ENCODE measurements around the gene GRAMD2B. TPM values are rescaled to one million over a fixed set of nuclear protein-coding genes. Genes with fewer than 3 reads are reported as not detected.

Gene GRAMD2B
- total and polyA plus RNA-seq, 2 experiments from 2014 or later: 18.9 to 32.5 TPM

DNA sequence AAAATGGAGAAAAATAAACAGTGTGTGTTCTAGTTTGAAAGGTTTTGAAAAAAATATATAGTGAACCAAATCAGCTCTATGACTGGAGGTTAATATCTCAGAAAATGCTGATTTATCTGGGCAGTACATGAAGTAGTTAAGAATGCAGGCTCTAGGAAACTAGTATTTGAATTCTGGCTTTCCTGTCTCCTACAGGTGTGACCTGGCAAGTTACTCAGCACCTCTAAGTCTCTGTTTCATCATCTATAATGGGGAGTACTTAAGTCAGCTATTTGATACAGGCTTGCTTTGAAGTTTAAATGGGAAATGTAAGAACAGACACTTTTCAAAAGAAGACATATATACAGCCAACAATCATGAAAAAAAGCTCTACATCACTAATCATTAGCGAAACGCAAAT is 5.2 kb downstream of the GRAMD2B start:
- WGBS (ENCODE audit: low lambda C conversion rate, missing lambda C conversion rate): 74% methylated on average over 2 of the region's 2 CpGs
- H3K27ac ChIP-seq: no peak overlapping the region
- H3K4me2 ChIP-seq: no peak overlapping the region
- H3K4me1 ChIP-seq (ENCODE audit: insufficient read depth): no peaks in the 10 kb centered on the region
- no peaks in the 10 kb centered on the region for H3K27me3 ChIP-seq
- H4K20me1 ChIP-seq (ENCODE audit: insufficient read depth, poor library complexity, severe bottlenecking): no peaks in the 10 kb centered on the region
- no peak overlapping the region for H2AFZ ChIP-seq
- TF ChIP-seq EZH2phosphoT487 (IDR thresholded peaks at IDR 0.05; ENCODE audit: low read depth, severe bottlenecking, unreplicated experiment) (no peak), EZH2 (IDR thresholded peaks at IDR 0.05; ENCODE audit: borderline replicate concordance) (no peak), CTCF (IDR thresholded peaks at IDR 0.05; ENCODE audit: poor library complexity) (no peak)
- no peaks in the 10 kb centered on the region for H3K9me2 ChIP-seq (replicated peaks; ENCODE audit: insufficient read depth)
- H3K79me2 ChIP-seq: peaks cover 31% of the 10 kb centered on the region
- no peaks in the 10 kb centered on the region for H3K36me3 ChIP-seq (replicated peaks; ENCODE audit: insufficient read depth, low read depth)
- no peaks in the 10 kb centered on the region for H3K9me3 ChIP-seq (ENCODE audit: low read depth)
- DNase-seq (ENCODE audit: low spot score): no peak
- H3K4me3 ChIP-seq: no peak overlapping the region

DNA sequence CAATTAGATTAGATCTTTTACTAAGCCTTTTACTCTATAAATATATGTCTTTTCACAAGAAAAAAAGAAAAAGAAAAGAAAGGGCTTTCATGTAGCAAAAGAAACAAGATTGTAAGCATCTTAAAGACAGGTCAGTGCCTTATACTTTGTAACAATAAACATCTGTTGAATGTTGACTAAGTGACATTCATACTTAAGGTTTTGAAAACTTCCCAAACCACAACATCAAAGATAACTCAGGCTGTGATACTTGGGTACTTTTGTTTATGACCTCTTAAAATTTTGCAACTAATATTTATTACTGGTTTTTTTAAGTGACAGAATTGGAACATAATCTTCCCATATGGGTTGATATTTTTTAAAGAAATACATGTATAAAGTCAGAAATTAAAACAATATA is 7.4 kb downstream of the GRAMD2B start:
- no peaks in the 10 kb centered on the region for H3K27me3 ChIP-seq
- no peaks in the 10 kb centered on the region for H3K9me3 ChIP-seq (ENCODE audit: low read depth)
- TF ChIP-seq EZH2phosphoT487 (IDR thresholded peaks at IDR 0.05; ENCODE audit: low read depth, severe bottlenecking, unreplicated experiment) (no peak), CTCF (IDR thresholded peaks at IDR 0.05; ENCODE audit: poor library complexity) (no peak), EZH2 (IDR thresholded peaks at IDR 0.05; ENCODE audit: borderline replicate concordance) (no peak)
- no peak overlapping the region for H2AFZ ChIP-seq
- no peak for DNase-seq (ENCODE audit: low spot score)
- no peaks in the 10 kb centered on the region for H4K20me1 ChIP-seq (ENCODE audit: insufficient read depth, poor library complexity, severe bottlenecking)
- H3K4me1 ChIP-seq (ENCODE audit: insufficient read depth): no peaks in the 10 kb centered on the region
- H3K27ac ChIP-seq: no peak overlapping the region
- no peak overlapping the region for H3K4me2 ChIP-seq
- H3K79me2 ChIP-seq: peaks cover 16% of the 10 kb centered on the region
- no peaks in the 10 kb centered on the region for H3K9me2 ChIP-seq (replicated peaks; ENCODE audit: insufficient read depth)
- H3K36me3 ChIP-seq (replicated peaks; ENCODE audit: insufficient read depth, low read depth): no peaks in the 10 kb centered on the region
- H3K4me3 ChIP-seq: no peak overlapping the region

- no peak for DNase-seq (ENCODE audit: low spot score)
- Histone ChIP-seq H3K9me2 (replicated peaks; ENCODE audit: insufficient read depth) (no peaks in the 10 kb centered on the region), H4K20me1 (ENCODE audit: insufficient read depth, poor library complexity, severe bottlenecking) (no peaks in the 10 kb centered on the region), H3K27ac (no peak overlapping the region), H3K79me2 (peaks cover 5% of the 10 kb centered on the region), H3K4me1 (ENCODE audit: insufficient read depth) (no peaks in the 10 kb centered on the region), H3K4me2 (no peak overlapping the region), H3K4me3 (no peak overlapping the region), H2AFZ (no peak overlapping the region), H3K27me3 (no peaks in the 10 kb centered on the region), H3K9me3 (ENCODE audit: low read depth) (no peaks in the 10 kb centered on the region), H3K36me3 (replicated peaks; ENCODE audit: insufficient read depth, low read depth) (no peaks in the 10 kb centered on the region)
- TF ChIP-seq EZH2 (IDR thresholded peaks at IDR 0.05; ENCODE audit: borderline replicate concordance): no peak
- TF ChIP-seq EZH2phosphoT487 (IDR thresholded peaks at IDR 0.05; ENCODE audit: low read depth, severe bottlenecking, unreplicated experiment): no peak
- no peak for TF ChIP-seq CTCF (IDR thresholded peaks at IDR 0.05; ENCODE audit: poor library complexity)
Observed at GRCh38 chr5:126433701-126434100, 10.5 kb downstream of the GRAMD2B start.

DNA sequence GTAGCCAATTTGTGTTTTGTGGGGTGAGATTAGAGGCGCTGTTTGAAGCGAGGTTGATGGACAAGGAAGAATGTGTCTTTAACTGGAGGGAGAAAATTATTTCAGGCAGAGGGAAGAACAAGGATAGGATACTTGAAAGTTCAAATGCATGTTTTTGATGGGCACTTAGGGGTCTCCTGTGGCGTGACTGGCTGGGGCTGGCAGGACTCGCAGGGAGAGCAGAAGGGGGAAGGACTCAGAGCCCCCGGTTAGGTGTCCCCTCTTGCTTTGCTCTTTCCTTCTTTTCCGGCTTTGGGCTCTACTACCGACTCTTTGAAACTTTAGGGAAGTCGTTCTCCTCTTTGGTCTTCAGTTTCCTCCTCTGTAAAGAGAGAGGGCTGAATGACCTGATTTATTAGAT is 12.1 kb downstream of the GRAMD2B start:
- TF ChIP-seq EZH2 (IDR thresholded peaks at IDR 0.05; ENCODE audit: borderline replicate concordance): no peak
- no peak for TF ChIP-seq EZH2phosphoT487 (IDR thresholded peaks at IDR 0.05; ENCODE audit: low read depth, severe bottlenecking, unreplicated experiment)
- no peak for TF ChIP-seq CTCF (IDR thresholded peaks at IDR 0.05; ENCODE audit: poor library complexity)
- Histone ChIP-seq H3K27me3 (no peaks in the 10 kb centered on the region), H3K4me1 (ENCODE audit: insufficient read depth) (no peaks in the 10 kb centered on the region), H3K79me2 (peaks cover 5% of the 10 kb centered on the region), H3K4me2 (no peak overlapping the region), H3K27ac (no peak overlapping the region), H3K9me3 (ENCODE audit: low read depth) (no peaks in the 10 kb centered on the region), H3K4me3 (no peak overlapping the region), H2AFZ (no peak overlapping the region), H3K36me3 (replicated peaks; ENCODE audit: insufficient read depth, low read depth) (no peaks in the 10 kb centered on the region), H4K20me1 (ENCODE audit: insufficient read depth, poor library complexity, severe bottlenecking) (no peaks in the 10 kb centered on the region), H3K9me2 (replicated peaks; ENCODE audit: insufficient read depth) (no peaks in the 10 kb centered on the region)
- 90% methylated on average over 8 of the region's 8 CpGs for WGBS (ENCODE audit: low lambda C conversion rate, missing lambda C conversion rate)
- DNase-seq (ENCODE audit: low spot score): no peak
